ENCODE results near the gene PANK4.
"Not testable (repeated sequence)": the region's sequence is repeated elsewhere in the genome, so short reads cannot be mapped to it uniquely, and the experiment has no call there.

- TF ChIP-seq POLR2A (IDR thresholded peaks at IDR 0.05), result not testable (repeated sequence)
- TF ChIP-seq, protein P1, sequence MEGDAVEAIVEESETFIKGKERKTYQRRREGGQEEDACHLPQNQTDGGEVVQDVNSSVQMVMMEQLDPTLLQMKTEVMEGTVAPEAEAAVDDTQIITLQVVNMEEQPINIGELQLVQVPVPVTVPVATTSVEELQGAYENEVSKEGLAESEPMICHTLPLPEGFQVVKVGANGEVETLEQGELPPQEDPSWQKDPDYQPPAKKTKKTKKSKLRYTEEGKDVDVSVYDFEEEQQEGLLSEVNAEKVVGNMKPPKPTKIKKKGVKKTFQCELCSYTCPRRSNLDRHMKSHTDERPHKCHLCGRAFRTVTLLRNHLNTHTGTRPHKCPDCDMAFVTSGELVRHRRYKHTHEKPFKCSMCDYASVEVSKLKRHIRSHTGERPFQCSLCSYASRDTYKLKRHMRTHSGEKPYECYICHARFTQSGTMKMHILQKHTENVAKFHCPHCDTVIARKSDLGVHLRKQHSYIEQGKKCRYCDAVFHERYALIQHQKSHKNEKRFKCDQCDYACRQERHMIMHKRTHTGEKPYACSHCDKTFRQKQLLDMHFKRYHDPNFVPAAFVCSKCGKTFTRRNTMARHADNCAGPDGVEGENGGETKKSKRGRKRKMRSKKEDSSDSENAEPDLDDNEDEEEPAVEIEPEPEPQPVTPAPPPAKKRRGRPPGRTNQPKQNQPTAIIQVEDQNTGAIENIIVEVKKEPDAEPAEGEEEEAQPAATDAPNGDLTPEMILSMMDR (IDR thresholded peaks at IDR 0.05), result not testable (repeated sequence)
These were observed 43.3 kb upstream of the PANK4 start for GRCh38 chr1:2569703-2570102.
